Fibroblast of skin of left biceps (primary cell): ENCODE measurements around the gene CRELD1.
"Not testable (repeated sequence)": the region's sequence is repeated elsewhere in the genome, so short reads cannot be mapped to it uniquely, and the experiment has no call there.

Experiments used
- DNase-seq, 2 experiments: peaks; one replicate each; pipeline ENCODE4 v3.0.0-alpha.2; 2013; ENCODE audit warnings: low read depth in 2 of 2

The CRELD1 gene

DNA sequence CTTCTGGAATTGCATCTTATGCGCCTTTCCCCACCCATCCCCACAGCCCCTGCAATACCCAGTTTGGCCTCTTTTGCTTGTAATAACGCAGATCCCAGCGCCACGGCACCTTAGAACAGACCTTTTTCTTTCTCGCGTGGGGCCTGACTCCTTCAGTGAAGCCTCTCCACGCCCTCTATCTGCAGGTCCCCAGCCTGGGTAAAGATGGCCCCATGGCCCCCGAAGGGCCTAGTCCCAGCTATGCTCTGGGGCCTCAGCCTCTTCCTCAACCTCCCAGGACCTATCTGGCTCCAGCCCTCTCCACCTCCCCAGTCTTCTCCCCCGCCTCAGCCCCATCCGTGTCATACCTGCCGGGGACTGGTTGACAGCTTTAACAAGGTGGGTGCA lies 594 bp downstream of the CRELD1 start:
- no peak for DNase-seq

DNA sequence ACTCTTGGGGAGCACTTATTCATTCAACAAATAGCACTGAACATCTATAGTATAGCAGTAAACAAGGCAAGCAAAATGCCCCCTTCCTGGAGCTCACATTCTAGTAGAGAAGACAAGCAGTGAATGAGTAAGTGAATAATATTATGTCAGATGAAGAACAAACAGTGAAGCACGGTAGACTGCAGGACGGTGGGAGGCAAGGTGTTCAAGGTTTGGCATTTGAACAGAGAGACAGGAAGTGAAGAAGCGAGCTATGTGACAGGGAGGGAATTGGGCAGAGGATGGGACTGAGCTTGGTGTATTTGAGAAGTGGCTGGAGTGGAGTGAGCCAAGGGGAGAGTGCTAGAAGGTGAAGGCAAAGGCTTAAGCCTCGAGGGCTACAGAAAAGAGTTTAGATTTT lies 1.4 kb downstream of the CRELD1 start:
- no peak for DNase-seq

DNA sequence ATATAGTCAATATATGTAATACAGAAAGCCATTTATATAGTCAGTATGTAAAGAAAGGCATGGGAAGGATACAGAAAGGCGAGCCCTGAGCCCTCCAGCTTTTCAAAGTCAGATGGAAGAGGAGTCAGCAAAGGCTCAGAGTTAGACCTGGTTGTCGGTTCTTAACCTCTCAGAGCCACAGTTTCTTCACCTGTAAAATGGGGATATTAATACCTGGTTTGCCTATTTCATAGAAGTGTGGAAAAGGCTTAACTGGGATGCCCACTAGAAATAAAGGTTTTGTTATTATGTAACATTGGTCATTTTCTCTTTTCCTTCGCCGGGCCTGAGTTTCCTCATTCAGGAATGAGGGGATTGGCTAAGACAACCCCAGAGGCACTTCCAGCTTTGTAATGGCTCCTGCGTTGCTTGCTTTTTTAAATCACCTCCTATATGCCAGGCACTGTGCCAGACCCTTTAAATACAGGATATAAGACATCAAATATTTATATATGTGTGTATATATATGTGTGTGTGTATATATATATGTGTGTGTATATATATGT lies 2.4 kb downstream of the CRELD1 start:
- DNase-seq = no peak

- DNase-seq = no peak
These were observed 4.0 kb downstream of the CRELD1 start for GRCh38 chr3:9937486-9938238.

DNA sequence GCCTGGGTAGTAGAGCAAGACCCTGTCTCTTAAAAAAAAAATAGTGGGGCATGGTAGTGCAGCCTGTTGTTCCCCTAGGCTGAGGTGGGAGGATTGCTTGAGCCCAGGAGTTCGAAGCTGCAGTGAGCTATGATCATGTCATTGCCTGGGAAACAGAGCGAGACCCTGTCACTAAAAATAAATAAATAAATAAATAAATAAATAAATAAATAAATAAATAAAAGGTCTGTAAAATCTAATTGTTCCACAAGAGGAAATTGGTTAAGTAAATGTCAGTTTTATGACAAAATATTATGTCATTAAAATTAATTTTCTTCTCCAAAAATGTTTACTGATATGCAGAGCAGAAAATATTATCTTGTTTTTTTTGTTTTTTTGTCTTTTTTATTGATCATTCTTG lies 5.3 kb downstream of the CRELD1 start:
- DNase-seq = no peak

- DNase-seq = not testable (repeated sequence)
These were observed 6.3 kb downstream of the CRELD1 start for GRCh38 chr3:9939906-9940305.

- DNase-seq = no peak
These were observed 7.1 kb downstream of the CRELD1 start for GRCh38 chr3:9940746-9941145.

- no peak for DNase-seq
These were observed 8.5 kb downstream of the CRELD1 start for GRCh38 chr3:9942164-9942563.

DNA sequence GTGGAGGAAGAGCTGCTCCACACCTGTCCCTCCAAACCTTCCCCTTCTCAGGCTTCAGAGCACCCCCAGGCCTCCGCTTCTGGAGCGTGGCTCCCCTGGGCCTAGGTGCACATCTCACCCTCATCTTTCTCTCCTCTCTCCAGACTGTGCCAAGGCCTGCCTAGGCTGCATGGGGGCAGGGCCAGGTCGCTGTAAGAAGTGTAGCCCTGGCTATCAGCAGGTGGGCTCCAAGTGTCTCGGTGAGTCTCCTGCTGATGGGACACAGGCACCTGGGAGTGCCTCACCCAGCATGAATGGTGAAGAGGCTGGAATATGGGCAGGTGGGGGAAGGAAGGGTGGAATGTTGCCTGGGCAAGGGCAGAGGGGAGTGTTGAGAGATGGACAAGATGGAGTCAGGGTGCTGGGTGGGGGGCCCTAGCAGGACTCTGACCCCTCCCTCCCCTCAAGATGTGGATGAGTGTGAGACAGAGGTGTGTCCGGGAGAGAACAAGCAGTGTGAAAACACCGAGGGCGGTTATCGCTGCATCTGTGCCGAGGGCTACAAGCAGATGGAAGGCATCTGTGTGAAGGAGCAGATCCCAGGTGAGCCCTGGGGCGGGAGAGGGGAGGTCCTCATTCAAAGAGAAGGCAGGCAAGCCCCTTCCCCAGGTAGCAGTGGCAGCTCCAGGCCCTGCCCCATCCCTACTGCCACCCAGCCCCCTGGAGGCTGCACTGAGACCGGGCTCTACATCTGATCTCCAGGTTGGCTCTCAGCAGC lies 9.5 kb downstream of the CRELD1 start:
- DNase-seq = no peak

GRCh38 chr3:9944271-9944670 lies 10.6 kb downstream of the CRELD1 start:
- no peak for DNase-seq

DNA sequence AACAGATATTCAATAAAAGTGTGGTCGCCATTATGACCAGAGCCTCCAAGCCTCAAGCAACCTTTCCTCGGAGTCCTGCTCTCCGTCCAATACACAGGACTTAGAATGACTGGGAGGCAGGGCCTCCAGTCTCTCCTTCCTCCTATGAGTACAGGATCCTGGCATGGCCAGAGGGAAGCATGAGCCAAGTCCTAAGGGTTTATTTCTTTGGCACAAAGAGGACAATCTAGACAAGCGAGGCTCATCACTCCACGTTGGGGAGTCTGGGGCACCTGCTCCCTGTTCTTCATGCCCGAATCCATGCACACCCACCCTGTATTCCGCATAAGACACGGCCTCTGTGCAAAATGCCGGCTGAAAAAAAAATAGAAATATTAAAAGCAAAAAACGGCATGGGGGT lies 11.7 kb downstream of the CRELD1 start:
- no peak for DNase-seq

DNA sequence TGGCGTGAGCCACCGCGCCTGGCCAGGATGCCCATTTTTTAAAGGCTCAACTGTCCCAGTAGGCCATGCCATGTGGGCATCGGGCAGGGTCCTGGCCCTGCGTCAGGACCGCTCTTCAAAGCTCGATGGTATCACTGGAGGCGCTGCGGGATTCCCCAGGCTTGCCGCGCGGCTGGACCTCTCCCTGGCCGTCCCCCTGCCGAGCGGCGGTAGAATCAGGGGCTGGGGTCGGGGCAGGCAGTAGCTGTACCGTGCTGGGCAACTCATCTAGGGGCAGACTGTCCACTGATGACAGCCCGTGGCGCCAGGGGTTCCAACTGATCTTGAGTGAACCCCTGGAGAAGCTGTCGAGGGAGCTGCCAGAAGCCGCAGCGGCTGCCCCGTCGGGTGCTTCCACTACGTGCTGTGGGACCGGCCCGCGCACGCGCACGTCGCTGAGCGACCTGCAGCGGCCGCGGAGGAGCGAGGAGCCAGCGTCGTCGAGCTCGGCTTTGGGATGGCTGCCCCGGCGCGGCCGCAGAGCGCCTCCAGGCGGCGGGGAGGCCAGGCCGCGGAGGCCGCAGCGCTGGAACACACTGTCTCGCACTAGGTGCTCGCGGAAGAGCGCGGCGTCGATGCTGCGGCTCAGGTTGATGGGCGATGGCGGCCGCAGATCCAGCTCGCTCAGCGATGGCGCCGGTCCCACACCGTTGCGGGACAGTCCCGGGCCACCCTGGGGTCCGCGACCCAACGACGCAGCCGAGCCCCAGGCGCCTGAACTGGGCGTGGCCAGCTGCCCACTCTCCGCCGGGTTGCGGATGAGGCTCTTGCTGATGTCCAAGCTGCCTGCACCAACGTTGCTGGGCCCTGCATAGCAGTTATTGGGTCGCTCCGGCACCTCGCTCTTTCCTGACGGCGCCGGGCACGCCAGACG lies 12.7 kb downstream of the CRELD1 start:
- DNase-seq = peak; percentile 64 to 73

- no peak for DNase-seq
These were observed 13.7 kb downstream of the CRELD1 start for GRCh38 chr3:9947025-9947995.

GRCh38 chr3:9948586-9948985 lies 15.0 kb downstream of the CRELD1 start:
- no peak for DNase-seq

DNA sequence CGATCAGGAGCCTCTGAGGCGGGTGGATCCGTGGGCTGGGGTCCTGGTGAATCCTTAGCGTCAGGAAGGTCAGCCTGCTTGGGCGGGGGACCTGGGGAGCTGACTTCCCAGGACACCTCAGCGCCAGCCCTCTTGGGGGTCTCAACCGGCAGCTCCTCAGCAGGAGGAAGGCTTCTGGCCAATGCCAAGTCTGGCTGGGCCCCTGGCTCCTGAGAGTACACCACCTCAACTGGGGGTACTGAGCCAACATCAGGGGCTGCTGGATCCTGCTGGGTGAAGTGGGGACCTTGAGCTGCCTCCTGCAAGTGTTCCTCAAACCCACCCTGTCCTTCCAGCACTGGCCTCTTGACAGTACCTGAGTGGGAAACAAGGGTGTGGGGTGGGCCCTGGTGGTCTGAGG lies 15.5 kb downstream of the CRELD1 start:
- no peak for DNase-seq

- DNase-seq = no peak
These were observed 16.0 kb downstream of the CRELD1 start for GRCh38 chr3:9949626-9950025.

- DNase-seq = no peak
These were observed 17.5 kb downstream of the CRELD1 start for GRCh38 chr3:9951126-9951525.

DNA sequence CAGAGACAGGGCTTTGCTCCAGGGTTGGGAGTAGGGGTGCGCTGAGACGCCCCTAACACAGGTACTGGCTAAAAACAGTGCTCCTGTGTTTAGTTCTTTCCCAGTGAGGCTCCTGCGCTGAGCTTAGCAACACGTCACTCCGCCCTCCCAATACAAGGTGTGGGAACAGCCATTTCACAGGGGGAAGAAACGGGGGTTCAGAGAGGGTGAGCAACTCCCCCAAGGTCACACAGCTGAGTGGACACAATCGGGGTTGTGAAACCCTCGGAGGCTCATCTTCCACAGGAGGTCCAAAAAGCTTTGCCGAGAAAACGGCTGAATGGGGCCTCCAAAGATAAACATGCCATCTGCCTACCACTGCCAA lies 17.9 kb downstream of the CRELD1 start:
- DNase-seq = no peak

DNA sequence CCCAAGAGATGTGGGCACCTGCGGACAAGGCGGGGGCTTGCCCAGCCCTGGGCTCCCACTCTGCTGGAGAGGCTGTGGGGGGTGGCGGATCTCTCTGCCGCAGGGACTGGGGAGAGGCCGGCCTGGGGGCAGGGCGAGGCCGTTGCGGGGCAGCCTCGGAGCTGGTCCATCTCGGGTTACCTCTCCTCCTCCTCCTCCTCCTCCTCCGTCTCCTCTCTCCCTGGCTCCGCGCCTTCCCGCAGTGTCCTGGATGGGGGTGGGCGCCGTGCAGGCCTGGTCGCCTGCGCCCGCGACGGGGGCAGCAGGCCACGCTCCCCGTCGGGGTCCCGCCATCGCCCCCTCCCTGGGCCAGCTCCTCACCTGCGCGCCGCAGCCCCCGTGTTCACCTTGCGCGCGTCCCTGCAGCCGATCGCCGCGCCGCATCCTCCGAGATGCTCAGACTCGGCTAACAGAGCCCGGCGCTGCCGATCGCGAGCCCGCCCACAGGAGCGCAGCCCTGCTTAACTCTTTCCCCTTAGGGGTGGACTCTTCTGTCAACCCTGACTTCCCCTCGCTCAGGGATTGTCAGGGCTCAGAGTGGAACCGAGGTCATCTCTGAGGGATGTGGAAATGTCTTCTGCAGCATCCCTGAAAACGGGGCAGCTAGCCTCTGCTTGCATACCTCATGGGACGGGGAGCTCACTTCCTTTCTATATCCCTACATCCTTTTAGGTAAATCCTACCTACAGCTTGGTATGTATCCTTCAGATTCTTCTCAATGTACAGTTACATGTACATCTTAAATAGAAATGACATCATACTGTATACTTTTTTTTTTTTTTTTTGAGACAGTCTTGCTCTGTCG lies 18.6 kb downstream of the CRELD1 start, which contains the start of gene PRRT3:
Gene PRRT3 (minus strand): TSS at position 447 of the 844 bp plus-strand sequence. CDS start 2,293 bp downstream, outside the sequence.
- no peak for DNase-seq

DNA sequence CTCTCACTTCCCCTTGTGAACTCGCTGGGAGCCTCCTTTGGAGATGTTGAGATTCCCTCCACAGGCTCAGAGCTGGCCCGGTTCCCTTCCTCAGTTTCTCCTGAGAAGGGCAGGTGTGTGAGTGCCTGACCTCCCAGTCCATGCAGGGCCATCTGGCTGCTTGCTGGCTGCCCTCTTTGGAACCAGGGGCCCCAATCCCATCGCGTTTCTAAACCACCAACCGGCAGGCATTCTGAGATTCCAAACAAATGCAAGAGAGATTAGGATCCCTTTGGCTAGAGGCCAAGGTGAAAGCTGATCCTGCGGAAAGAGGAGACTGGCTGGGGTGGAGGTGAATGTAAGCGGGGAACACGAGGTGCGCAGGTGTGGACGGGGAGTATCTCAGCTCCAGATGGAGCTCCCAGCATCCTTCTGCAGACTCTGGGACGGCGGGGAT lies 21.5 kb downstream of the CRELD1 start:
- no peak for DNase-seq
